ENCODE data around the gene GGT5. TPM values are rescaled to one million over a fixed set of nuclear protein-coding genes. Genes with fewer than 3 reads are reported as not detected.
A peak's percentile ranks its signal among the peaks of the same experiment; 100 is the strongest.
"Not testable (repeated sequence)": the region's sequence is repeated elsewhere in the genome, so short reads cannot be mapped to it uniquely, and the experiment has no call there.

The GGT5 gene
- total RNA-seq, 1 donor: 7.2 TPM

- peak; percentile 86 for TF ChIP-seq CTCF (IDR thresholded peaks at IDR 0.05; ENCODE audit: extremely low read depth, low read depth, low read length)
- Histone ChIP-seq H3K9me3 (ENCODE audit: low read depth, low read length) (no peaks in the 10 kb centered on the region), H4K20me1 (ENCODE audit: insufficient read depth, low read length) (no peaks in the 10 kb centered on the region), H3K79me2 (ENCODE audit: insufficient read depth, low read length) (peaks cover 5% of the 10 kb centered on the region), H3K36me3 (ENCODE audit: insufficient read depth, low read length) (no peaks in the 10 kb centered on the region), H3K4me2 (ENCODE audit: insufficient read depth, low read length) (peak overlapping the region; percentile 48), H3K27me3 (ENCODE audit: insufficient read depth, low read length) (no peaks in the 10 kb centered on the region), H3K4me1 (ENCODE audit: insufficient read depth, low read length) (peaks cover 39% of the 10 kb centered on the region), H3K4me3 (ENCODE audit: insufficient read depth, low read length) (no peak overlapping the region), H2AFZ (ENCODE audit: low read length) (peak overlapping the region; percentile 72), H3K27ac (ENCODE audit: low read depth, low read length) (peak overlapping the region; percentile 81)
- peak; percentile 99 for DNase-seq (ENCODE audit: insufficient read length, low spot score, missing footprints)
Measured at GRCh38 chr22:24247564-24248344, 2.9 kb upstream of the GGT5 start.

- peak; percentile 44 for DNase-seq (ENCODE audit: insufficient read length, low spot score, missing footprints)
- no peaks in the 10 kb centered on the region for H3K27me3 ChIP-seq (ENCODE audit: insufficient read depth, low read length)
- peak overlapping the region; percentile 81 for H3K27ac ChIP-seq (ENCODE audit: low read depth, low read length)
- H4K20me1 ChIP-seq (ENCODE audit: insufficient read depth, low read length): no peaks in the 10 kb centered on the region
- H3K4me3 ChIP-seq (ENCODE audit: insufficient read depth, low read length): no peak overlapping the region
- no peak overlapping the region for H2AFZ ChIP-seq (ENCODE audit: low read length)
- TF ChIP-seq CTCF (IDR thresholded peaks at IDR 0.05; ENCODE audit: extremely low read depth, low read depth, low read length): no peak
- H3K4me1 ChIP-seq (ENCODE audit: insufficient read depth, low read length): peaks cover 46% of the 10 kb centered on the region
- peak overlapping the region; percentile 34 for H3K4me2 ChIP-seq (ENCODE audit: insufficient read depth, low read length)
- peaks cover 5% of the 10 kb centered on the region for H3K79me2 ChIP-seq (ENCODE audit: insufficient read depth, low read length)
- H3K36me3 ChIP-seq (ENCODE audit: insufficient read depth, low read length): no peaks in the 10 kb centered on the region
- no peaks in the 10 kb centered on the region for H3K9me3 ChIP-seq (ENCODE audit: low read depth, low read length)
Measured at GRCh38 chr22:24247011-24247507, 2.2 kb upstream of the GGT5 start.

- Histone ChIP-seq H3K27ac (ENCODE audit: low read depth, low read length) (peak overlapping the region; percentile 93), H3K4me3 (ENCODE audit: insufficient read depth, low read length) (peak overlapping the region; percentile 37)
Measured at GRCh38 chr22:24245584-24246561, 991 bp upstream of the GGT5 start.

GRCh38 chr22:24244144-24244787, 616 bp downstream of the GGT5 start:
- H3K79me2 ChIP-seq (ENCODE audit: insufficient read depth, low read length): peaks cover 5% of the 10 kb centered on the region
- no peaks in the 10 kb centered on the region for H4K20me1 ChIP-seq (ENCODE audit: insufficient read depth, low read length)
- H3K4me2 ChIP-seq (ENCODE audit: insufficient read depth, low read length): peak overlapping the region; percentile 75
- DNase-seq (ENCODE audit: insufficient read length, low spot score, missing footprints): no peak
- H3K4me3 ChIP-seq (ENCODE audit: insufficient read depth, low read length): peak overlapping the region; percentile 60
- TF ChIP-seq CTCF (IDR thresholded peaks at IDR 0.05; ENCODE audit: extremely low read depth, low read depth, low read length): no peak
- no peaks in the 10 kb centered on the region for H3K9me3 ChIP-seq (ENCODE audit: low read depth, low read length)
- H2AFZ ChIP-seq (ENCODE audit: low read length): no peak overlapping the region
- peaks cover 48% of the 10 kb centered on the region for H3K4me1 ChIP-seq (ENCODE audit: insufficient read depth, low read length)
- H3K27ac ChIP-seq (ENCODE audit: low read depth, low read length): peak overlapping the region; percentile 70
- H3K36me3 ChIP-seq (ENCODE audit: insufficient read depth, low read length): no peaks in the 10 kb centered on the region
- H3K27me3 ChIP-seq (ENCODE audit: insufficient read depth, low read length): no peaks in the 10 kb centered on the region

More at GRCh38 chr22:24245584-24246561, 991 bp upstream of the GGT5 start:
- not testable (repeated sequence) for H3K79me2 ChIP-seq (ENCODE audit: insufficient read depth, low read length); H2AFZ ChIP-seq (ENCODE audit: low read length); H3K36me3 ChIP-seq (ENCODE audit: insufficient read depth, low read length); H3K9me3 ChIP-seq (ENCODE audit: low read depth, low read length); H3K27me3 ChIP-seq (ENCODE audit: insufficient read depth, low read length); H4K20me1 ChIP-seq (ENCODE audit: insufficient read depth, low read length)
- DNase-seq (ENCODE audit: insufficient read length, low spot score, missing footprints): peak; percentile 88
- Histone ChIP-seq H3K4me2 (ENCODE audit: insufficient read depth, low read length) (peak overlapping the region; percentile 67), H3K4me1 (ENCODE audit: insufficient read depth, low read length) (peaks cover 48% of the 10 kb centered on the region)

- peak; percentile 56 for DNase-seq (ENCODE audit: insufficient read length, low spot score, missing footprints)
- H3K4me2 ChIP-seq (ENCODE audit: insufficient read depth, low read length): peak overlapping the region; percentile 75
- H3K4me3 ChIP-seq (ENCODE audit: insufficient read depth, low read length): peak overlapping the region; percentile 55
- H2AFZ ChIP-seq (ENCODE audit: low read length); H4K20me1 ChIP-seq (ENCODE audit: insufficient read depth, low read length); H3K36me3 ChIP-seq (ENCODE audit: insufficient read depth, low read length); H3K27me3 ChIP-seq (ENCODE audit: insufficient read depth, low read length); H3K79me2 ChIP-seq (ENCODE audit: insufficient read depth, low read length); H3K9me3 ChIP-seq (ENCODE audit: low read depth, low read length): not testable (repeated sequence)
- H3K4me1 ChIP-seq (ENCODE audit: insufficient read depth, low read length): peaks cover 48% of the 10 kb centered on the region
- H3K27ac ChIP-seq (ENCODE audit: low read depth, low read length): peak overlapping the region; percentile 70
Measured at GRCh38 chr22:24243417-24243816, 1.5 kb downstream of the GGT5 start.
